ENCODE measurements around the gene RPS6KL1. TPM values are rescaled to one million over a fixed set of nuclear protein-coding genes. Genes with fewer than 3 reads are reported as not detected.

The RPS6KL1 gene
- total RNA-seq, 1 experiment from 2014 or later, result 4.2 TPM

- Histone ChIP-seq H3K36me3 (ENCODE audit: low read depth) (no peaks in the 10 kb centered on the region), H3F3A (ENCODE audit: insufficient read depth, low read depth) (peaks cover 4% of the 10 kb centered on the region; the same call in 1 of the 2 replicates), H3K27ac (no peak overlapping the region), H4K20me1 (ENCODE audit: insufficient read depth) (no peaks in the 10 kb centered on the region), H3K9me2 (ENCODE audit: insufficient read depth) (no peaks in the 10 kb centered on the region), H3K79me2 (ENCODE audit: low read depth) (no peaks in the 10 kb centered on the region), H2AFZ (no peak overlapping the region), H3K4me3 (no peak overlapping the region), H3K27me3 (ENCODE audit: insufficient read depth, low read depth) (no peaks in the 10 kb centered on the region), H3K9me3 (ENCODE audit: insufficient read depth, low read depth) (no peaks in the 10 kb centered on the region), H3K4me1 (replicated peaks; ENCODE audit: insufficient read depth) (peaks cover 8% of the 10 kb centered on the region), H3K4me2 (peak overlapping the region; percentile 34)
- intact Hi-C loops (cut with micrococcal nuclease; ENCODE audit: unreplicated experiment), result no loop called here
- CTCF ChIA-PET, result interaction anchor here (0.5 to 1.7 kb wide), 7 partner anchors 15 to 1262 kb away, joined by 3 to 12 read pairs (median 6); no protein-coding TSS in a partner anchor
- POLR2A ChIA-PET (ENCODE audit: unreplicated experiment), result interaction anchor here (0.6 kb wide), 1 partner anchor 107 kb away, joined by 7 read pairs; no protein-coding TSS in a partner anchor
- peak; percentile 57 to 64 for DNase-seq
- no TSS peak for BruUV-seq (replicated peaks)
- no peak for TF ChIP-seq EZH2 (IDR thresholded peaks at IDR 0.05; ENCODE audit: low read depth)
- no peak for TF ChIP-seq CTCF (conservative IDR thresholded peaks at IDR 0.05)
Observed at GRCh38 chr14:74911704-74912103, 11.4 kb downstream of the RPS6KL1 start.

GRCh38 chr14:74911221-74911620, 11.8 kb downstream of the RPS6KL1 start:
- intact Hi-C loops (cut with micrococcal nuclease; ENCODE audit: unreplicated experiment), result no loop called here
- POLR2A ChIA-PET (ENCODE audit: unreplicated experiment), result interaction anchor here (0.6 kb wide), 1 partner anchor 108 kb away, joined by 7 read pairs; no protein-coding TSS in a partner anchor
- Histone ChIP-seq H3K36me3 (ENCODE audit: low read depth) (no peaks in the 10 kb centered on the region), H3K4me1 (replicated peaks; ENCODE audit: insufficient read depth) (peaks cover 8% of the 10 kb centered on the region), H3K79me2 (ENCODE audit: low read depth) (no peaks in the 10 kb centered on the region), H3K9me2 (ENCODE audit: insufficient read depth) (no peaks in the 10 kb centered on the region), H3K27ac (no peak overlapping the region), H2AFZ (no peak overlapping the region), H3K27me3 (ENCODE audit: insufficient read depth, low read depth) (no peaks in the 10 kb centered on the region), H4K20me1 (ENCODE audit: insufficient read depth) (no peaks in the 10 kb centered on the region), H3K4me2 (peak overlapping the region; percentile 34), H3K4me3 (no peak overlapping the region), H3K9me3 (ENCODE audit: insufficient read depth, low read depth) (no peaks in the 10 kb centered on the region), H3F3A (ENCODE audit: insufficient read depth, low read depth) (peaks cover 4% of the 10 kb centered on the region; the same call in 1 of the 2 replicates)
- no peak for DNase-seq
- CTCF ChIA-PET, result interaction anchor here (0.6 to 1.7 kb wide), 6 partner anchors 14 to 1263 kb away, joined by 3 to 12 read pairs (median 5); no protein-coding TSS in a partner anchor
- TF ChIP-seq CTCF (conservative IDR thresholded peaks at IDR 0.05) (no peak), EZH2 (IDR thresholded peaks at IDR 0.05; ENCODE audit: low read depth) (no peak)
- BruUV-seq (replicated peaks), result no TSS peak

- BruUV-seq (replicated peaks), result no TSS peak
- no peak overlapping the region for H2AFZ ChIP-seq
Observed at GRCh38 chr14:74910556-74910955, 12.5 kb downstream of the RPS6KL1 start.

More at GRCh38 chr14:74910556-74910955, 12.5 kb downstream of the RPS6KL1 start:
- no peaks in the 10 kb centered on the region for H3K79me2 ChIP-seq (ENCODE audit: low read depth)
- H3K4me2 ChIP-seq, result no peak overlapping the region
- ChIA-PET CTCF (interaction anchor here (0.6 to 1.0 kb wide), 4 partner anchors 14 to 233 kb away, joined by 3 to 9 read pairs (median 4); no protein-coding TSS in a partner anchor), POLR2A (ENCODE audit: unreplicated experiment) (no interaction called here)
- no peak for TF ChIP-seq CTCF (conservative IDR thresholded peaks at IDR 0.05)
- no peak for TF ChIP-seq EZH2 (IDR thresholded peaks at IDR 0.05; ENCODE audit: low read depth)
- H3K27me3 ChIP-seq (ENCODE audit: insufficient read depth, low read depth), result no peaks in the 10 kb centered on the region
- H3K4me1 ChIP-seq (replicated peaks; ENCODE audit: insufficient read depth), result peaks cover 8% of the 10 kb centered on the region
- H3F3A ChIP-seq (ENCODE audit: insufficient read depth, low read depth), result peaks cover 4% of the 10 kb centered on the region; the same call in 1 of the 2 replicates
- intact Hi-C loops (cut with micrococcal nuclease; ENCODE audit: unreplicated experiment), result no loop called here
- H3K36me3 ChIP-seq (ENCODE audit: low read depth), result no peaks in the 10 kb centered on the region
- no peak for DNase-seq
- H3K4me3 ChIP-seq, result no peak overlapping the region
- no peak overlapping the region for H3K27ac ChIP-seq
- no peaks in the 10 kb centered on the region for H3K9me2 ChIP-seq (ENCODE audit: insufficient read depth)
- H4K20me1 ChIP-seq (ENCODE audit: insufficient read depth), result no peaks in the 10 kb centered on the region
- H3K9me3 ChIP-seq (ENCODE audit: insufficient read depth, low read depth), result no peaks in the 10 kb centered on the region

All from PC-9 (cell line).